HCT116 (cell line): ENCODE measurements around the gene SAMD4B. TPM values are rescaled to one million over a fixed set of nuclear protein-coding genes. Genes with fewer than 3 reads are reported as not detected.
"Not testable (repeated sequence)": the region's sequence is repeated elsewhere in the genome, so short reads cannot be mapped to it uniquely, and the experiment has no call there.

Experiments
- ATAC-seq: fragments of 200-7000 bp; cut with Tn5 transposase; 2 replicates; pipeline ENCODE4 v1.9.1; 2020; ENCODE audit warnings: mild to moderate bottlenecking, moderate library complexity
- BruUV-seq: library from RNA; stranded (reverse); fragments of 400-500 nt; replicated peaks from 2 replicates; lab custom pipeline; 2021; lab: Mats Ljungman, UMichigan
- CTCF ChIA-PET: fragments of 300-600 bp; sonication (Branson Sonifier 250); formaldehyde crosslinking; loops from one replicate; lab custom pipeline; 2021; ENCODE audit warnings: antibody characterized with exemption; lab: Charles Lee
- POLR2A ChIA-PET: fragments of 300-600, 350-600 bp; sonication (Branson Sonifier 250); formaldehyde crosslinking; loops from one replicate; lab custom pipeline; 2021; ENCODE audit warnings: antibody characterized with exemption; lab: Charles Lee
- RAD21 ChIA-PET, 2 experiments: fragments of 300-600 bp; sonication (Branson Sonifier 250); formaldehyde crosslinking; loops; one replicate each; lab custom pipeline; 2023; ENCODE audit warnings: low total read pairs in 2 of 2; ENCODE audit not compliant: uncharacterized antibody in 2 of 2, unreplicated experiment in 2 of 2, low non-redundant PET in 1 of 2; lab: Charles Lee
- DNase-seq: peaks from one replicate; pipeline ENCODE4 v3.0.0-alpha.2; 2010; ENCODE audit warnings: low read depth, low spot score
- H2AFZ ChIP-seq: fragments of 200-600 bp; shearing (Covaris generic), sonication (generic); 2 replicates; pipeline ENCODE4 v1.6.1; 2017; ENCODE audit warnings: low read depth, mixed run types, mixed read lengths, antibody characterized with exemption, low read length; ENCODE audit not compliant: poor library complexity, severe bottlenecking
- H3K27ac ChIP-seq: 2 replicates; pipeline ENCODE4 v1.5.1; 2012; ENCODE audit warnings: low read depth, low read length
- H3K27me3 ChIP-seq: fragments of 200-600 bp; sonication (generic); 2 replicates; pipeline ENCODE4 v1.6.1; 2016; ENCODE audit warnings: mixed run types, low read length, mixed read lengths; ENCODE audit not compliant: insufficient read depth
- H3K36me3 ChIP-seq, 2 experiments: fragments of 200-500 bp in 1 of 2; fragments of 200-600 bp in 1 of 2; sonication (Bioruptor generic) in 1 of 2; sonication (generic) in 1 of 2; 2 replicates each; pipeline versions ENCODE4 v1.5.1 to v1.6.1; 2014 to 2016; ENCODE audit warnings: low read length in 2 of 2, inconsistent platforms in 1 of 2, mixed read lengths in 1 of 2, mixed run types in 1 of 2; ENCODE audit not compliant: insufficient read depth in 2 of 2, control insufficient read depth in 1 of 2
- H3K4me1 ChIP-seq, 2 experiments: fragments of 200-600 bp in 1 of 2; sonication (generic) in 1 of 2; 2 replicates each; pipeline versions ENCODE4 v1.5.1 to v1.6.1; 2012 to 2017; ENCODE audit warnings: low read length in 2 of 2, inconsistent platforms in 1 of 2, mild to moderate bottlenecking in 1 of 2, mixed read lengths in 1 of 2, mixed run types in 1 of 2, moderate library complexity in 1 of 2; ENCODE audit not compliant: insufficient read depth in 2 of 2, control insufficient read depth in 1 of 2
- H3K4me2 ChIP-seq: fragments of 200-600 bp; sonication (generic); 2 replicates; pipeline ENCODE4 v1.6.1; 2017; ENCODE audit warnings: mixed run types, low read length, mixed read lengths
- H3K4me3 ChIP-seq, 2 experiments: fragments of 200-600 bp in 1 of 2; sonication (generic) in 1 of 2; replicated peaks in 1 of 2; 2 replicates each; pipeline ENCODE4 v1.5.1; 2011 to 2016; ENCODE audit warnings: low read length in 2 of 2, control low read depth in 1 of 2, low read depth in 1 of 2, mild to moderate bottlenecking in 1 of 2, mixed read lengths in 1 of 2, mixed run types in 1 of 2
- H3K79me2 ChIP-seq: fragments of 200-600 bp; sonication (generic); 2 replicates; pipeline ENCODE4 v1.6.1; 2017; ENCODE audit warnings: mild to moderate bottlenecking, mixed run types, low read length, moderate library complexity, mixed read lengths; ENCODE audit not compliant: insufficient read depth
- H3K9ac ChIP-seq: fragments of 200-600 bp; sonication (generic); 2 replicates; pipeline ENCODE4 v1.6.1; 2016; ENCODE audit warnings: low read length, mixed read lengths
- H3K9me2 ChIP-seq: fragments of 200-600 bp; sonication (generic), shearing (Covaris generic); 2 replicates; pipeline ENCODE4 v1.6.1; 2017; ENCODE audit warnings: mixed run types, mild to moderate bottlenecking, moderate library complexity; ENCODE audit not compliant: insufficient read depth
- H3K9me3 ChIP-seq, 2 experiments: fragments of 200-500 bp in 1 of 2; fragments of 200-600 bp in 1 of 2; sonication (Bioruptor generic) in 1 of 2; sonication (generic) in 1 of 2; 2 replicates each; pipeline ENCODE4 v1.6.1; 2014 to 2017; ENCODE audit warnings: low read length in 2 of 2, mixed read lengths in 2 of 2, inconsistent platforms in 1 of 2, low read depth in 1 of 2, mild to moderate bottlenecking in 1 of 2, mixed run types in 1 of 2, moderate library complexity in 1 of 2; ENCODE audit not compliant: control insufficient read depth in 1 of 2, insufficient read depth in 1 of 2
- H4K20me1 ChIP-seq: fragments of 200-600 bp; sonication (generic), shearing (Covaris generic); 2 replicates; pipeline ENCODE4 v1.6.1; 2017; ENCODE audit warnings: mixed run types, mild to moderate bottlenecking, moderate library complexity; ENCODE audit not compliant: insufficient read depth
- ATF3 ChIP-seq: IDR thresholded peaks from 2 replicates; pipeline ENCODE4 v1.6.1; 2012
- CBX3 ChIP-seq: IDR thresholded peaks from 2 replicates; pipeline ENCODE4 v1.6.1; 2012; ENCODE audit warnings: low read depth
- CEBPB ChIP-seq: IDR thresholded peaks from 2 replicates; pipeline ENCODE4 v1.6.1; 2012; ENCODE audit warnings: low read depth
- CTCF ChIP-seq, 3 experiments: fragments of 200-600 bp in 1 of 3; sonication (generic) in 1 of 3; IDR thresholded peaks in 2 of 3; conservative IDR thresholded peaks in 1 of 3; 2 replicates each; pipeline ENCODE4 v1.5.1; 2012 to 2017; ENCODE audit warnings: low read depth in 2 of 3, low read length in 2 of 3, antibody characterized with exemption in 1 of 3, borderline replicate concordance in 1 of 3, control low read depth in 1 of 3, mild to moderate bottlenecking in 1 of 3, mixed read lengths in 1 of 3, mixed run types in 1 of 3, moderate library complexity in 1 of 3; ENCODE audit not compliant: insufficient read depth in 1 of 3
- EGR1 ChIP-seq: IDR thresholded peaks from 2 replicates; pipeline ENCODE4 v1.6.1; 2012; ENCODE audit warnings: low read depth
- ELF1 ChIP-seq: IDR thresholded peaks from 2 replicates; pipeline ENCODE4 v1.6.1; 2012; ENCODE audit warnings: low read depth, borderline replicate concordance
- EZH2phosphoT487 ChIP-seq: fragments of 200-600 bp; IDR thresholded peaks from 2 replicates; pipeline ENCODE4 v1.6.1; 2018; ENCODE audit warnings: antibody characterized with exemption, borderline replicate concordance
- JUND ChIP-seq: IDR thresholded peaks from 2 replicates; pipeline ENCODE4 v1.6.1; 2012
- MAX ChIP-seq: IDR thresholded peaks from 2 replicates; pipeline ENCODE4 v1.6.1; 2012
- POLR2A ChIP-seq: IDR thresholded peaks from 2 replicates; pipeline ENCODE4 v1.7.0; 2011; ENCODE audit warnings: borderline replicate concordance; ENCODE audit not compliant: insufficient read depth, insufficient read length; ENCODE audit errors: extremely low read depth
- POLR2AphosphoS5 ChIP-seq: IDR thresholded peaks from 2 replicates; pipeline ENCODE4 v1.6.1; 2011; ENCODE audit warnings: mild to moderate bottlenecking, low read depth, low read length, moderate library complexity
- RAD21 ChIP-seq: IDR thresholded peaks from 2 replicates; pipeline ENCODE4 v1.6.1; 2012; ENCODE audit warnings: low read depth, mild to moderate bottlenecking
- SIN3A ChIP-seq: IDR thresholded peaks from 2 replicates; pipeline ENCODE4 v1.6.1; 2012; ENCODE audit warnings: low read depth
- SRF ChIP-seq: IDR thresholded peaks from 2 replicates; pipeline ENCODE4 v1.6.1; 2012; ENCODE audit warnings: low read depth
- YY1 ChIP-seq: IDR thresholded peaks from 2 replicates; pipeline ENCODE4 v1.6.1; 2011; ENCODE audit warnings: low read length, low read depth, moderate library complexity, mild to moderate bottlenecking; ENCODE audit not compliant: insufficient replicate concordance; ENCODE audit errors: extremely low read depth
- ZBTB33 ChIP-seq: IDR thresholded peaks from 2 replicates; pipeline ENCODE4 v1.6.1; 2011; ENCODE audit warnings: mild to moderate bottlenecking, low read length, moderate library complexity; ENCODE audit not compliant: insufficient replicate concordance; ENCODE audit errors: extremely low read depth
- ZNF274 ChIP-seq: fragments of 200-500 bp; sonication (Bioruptor generic); IDR thresholded peaks from 2 replicates; pipeline ENCODE4 v1.6.1; 2014; ENCODE audit warnings: mild to moderate bottlenecking, low read depth, low read length, inconsistent platforms
- intact Hi-C: fragments of 100-400 bp; cut with micrococcal nuclease; formaldehyde crosslinking; loops from 2 replicates; pipeline ENCODE4 v1.10.0; 2022
- total RNA-seq: library from RNA; stranded (reverse); gene quantifications from one replicate; pipeline ENCODE4 v1.2.1, GENCODE V29; 2021; ENCODE audit not compliant: unreplicated experiment

SAMD4B gene
- total RNA-seq, 1 experiment from 2014 or later = 127 TPM

GRCh38 chr19:39377373-39378362 is 35.4 kb downstream of the SAMD4B start:
- Histone ChIP-seq H3K9ac (no peak overlapping the region), H3K4me2 (no peak overlapping the region), H3K79me2 (no peaks in the 10 kb centered on the region), H4K20me1 (no peaks in the 10 kb centered on the region), H3K4me3 (no peak overlapping the region), H3K4me1 (no peaks in the 10 kb centered on the region), H3K27me3 (no peaks in the 10 kb centered on the region), H3K36me3 (peaks cover 51 to 58% of the 10 kb centered on the region in 2 experiments; a peak in 3 of 4 replicates), H3K9me2 (no peaks in the 10 kb centered on the region), H2AFZ (no peak overlapping the region), H3K27ac (no peak overlapping the region), H3K9me3 (no peaks in the 10 kb centered on the region)
- ChIA-PET CTCF (no interaction called here), RAD21 (no interaction called here), POLR2A (no interaction called here)
- no TSS peak for BruUV-seq
- no peak for TF ChIP-seq CTCF (IDR thresholded peaks at IDR 0.05 in 2 of 3, conservative IDR thresholded peaks at IDR 0.05 in 1 of 3; ENCODE audit: borderline replicate concordance in 1 of 3, insufficient read depth in 1 of 3, low read depth in 2 of 3, low read length in 2 of 3)
- no peak for TF ChIP-seq SRF
- no peak for TF ChIP-seq EZH2phosphoT487
- TF ChIP-seq ZNF274 = no peak
- TF ChIP-seq POLR2AphosphoS5 = no peak
- no peak for TF ChIP-seq ATF3
- TF ChIP-seq MAX = no peak
- TF ChIP-seq SIN3A = no peak
- no peak for TF ChIP-seq YY1
- TF ChIP-seq POLR2A = no peak
- TF ChIP-seq CEBPB = no peak
- no peak for TF ChIP-seq ZBTB33
- no peak for TF ChIP-seq EGR1
- no peak for TF ChIP-seq CBX3
- no peak for TF ChIP-seq ELF1
- TF ChIP-seq RAD21 = no peak
- TF ChIP-seq JUND = no peak
- intact Hi-C loops = no loop called here
- ATAC-seq = no peak
- DNase-seq = no peak

GRCh38 chr19:39379366-39379765 is 37.1 kb downstream of the SAMD4B start:
- H4K20me1 ChIP-seq, H3K79me2 ChIP-seq, BruUV-seq, ATAC-seq, H3K9me3 ChIP-seq, H3K27me3 ChIP-seq, POLR2A ChIA-PET, H2AFZ ChIP-seq, H3K9me2 ChIP-seq, CTCF ChIA-PET, H3K27ac ChIP-seq, H3K4me3 ChIP-seq, DNase-seq, intact Hi-C loops, RAD21 ChIA-PET, H3K4me1 ChIP-seq, H3K9ac ChIP-seq, H3K4me2 ChIP-seq: not testable (repeated sequence)
- H3K36me3 ChIP-seq = peaks cover 51 to 60% of the 10 kb centered on the region in 2 experiments; a peak in 3 of 4 replicates
